ENCODE data around the gene PCMT1.
"Not testable (repeated sequence)": the region's sequence is repeated elsewhere in the genome, so short reads cannot be mapped to it uniquely, and the experiment has no call there.

The PCMT1 gene

GRCh38 chr6:149749594-149750135, at the start of gene PCMT1:
TSS of gene PCMT1 (plus strand) at chr6:149749741. CDS start at chr6:149749902, 161 bp downstream.
- peak; percentile 81 for DNase-seq

GRCh38 chr6:149701714-149702113, 47.8 kb upstream of the PCMT1 start:
- DNase-seq: no peak

GRCh38 chr6:149711711-149712110, 37.8 kb upstream of the PCMT1 start:
- no peak for DNase-seq

- DNase-seq: no peak
Measured at GRCh38 chr6:149714442-149714841, 35.1 kb upstream of the PCMT1 start.

- no peak for DNase-seq
Measured at GRCh38 chr6:149716181-149716963, 33.2 kb upstream of the PCMT1 start.

- no peak for DNase-seq
Measured at GRCh38 chr6:149717255-149717587, 32.3 kb upstream of the PCMT1 start.

GRCh38 chr6:149717588-149718458, 31.7 kb upstream of the PCMT1 start, which contains the start of gene LATS1:
TSS of gene LATS1 (minus strand) at chr6:149718101. CDS start at chr6:149702126, 15,975 bp downstream.
- peak; percentile 60 for DNase-seq

- no peak for DNase-seq
Measured at GRCh38 chr6:149719531-149719930, 30.0 kb upstream of the PCMT1 start.

- no peak for DNase-seq
Measured at GRCh38 chr6:149723262-149723661, 26.3 kb upstream of the PCMT1 start.

- no peak for DNase-seq
Measured at GRCh38 chr6:149723771-149724417, 25.6 kb upstream of the PCMT1 start.

- no peak for DNase-seq
Measured at GRCh38 chr6:149725785-149726184, 23.8 kb upstream of the PCMT1 start.

- DNase-seq: no peak
Measured at GRCh38 chr6:149727793-149728498, 21.6 kb upstream of the PCMT1 start.

- DNase-seq: no peak
Measured at GRCh38 chr6:149728499-149729234, 20.9 kb upstream of the PCMT1 start.

- DNase-seq: no peak
Measured at GRCh38 chr6:149729824-149730223, 19.7 kb upstream of the PCMT1 start.

- no peak for DNase-seq
Measured at GRCh38 chr6:149733089-149733720, 16.3 kb upstream of the PCMT1 start.

GRCh38 chr6:149734915-149735314, 14.6 kb upstream of the PCMT1 start:
- DNase-seq: no peak

GRCh38 chr6:149745252-149745651, 4.3 kb upstream of the PCMT1 start:
- not testable (repeated sequence) for DNase-seq

- peak; percentile 87 for DNase-seq
Measured at GRCh38 chr6:149746147-149746946, 3.2 kb upstream of the PCMT1 start, which contains the start of gene NUP43. TSS of gene NUP43 (minus strand) at chr6:149746529. CDS start at chr6:149746495, 34 bp downstream.

- not testable (repeated sequence) for DNase-seq
Measured at GRCh38 chr6:149749082-149749593, 403 bp upstream of the PCMT1 start.

GRCh38 chr6:149750136-149750609, 632 bp downstream of the PCMT1 start:
- peak; percentile 34 for DNase-seq

Measured in DMS79 (cell line).